Dermis microvascular lymphatic vessel endothelial cell (primary cell): ENCODE measurements around the gene CACNG8. TPM values are rescaled to one million over a fixed set of nuclear protein-coding genes. Genes with fewer than 3 reads are reported as not detected.
"Not testable (repeated sequence)": the region's sequence is repeated elsewhere in the genome, so short reads cannot be mapped to it uniquely, and the experiment has no call there.

Experiments
- DNase-seq, 2 donors: peaks; one replicate each; pipeline versions ENCODE4 v3.0.0 to v3.0.0-alpha.2; 2010; ENCODE audit warnings: low read depth in 2 of 2
- total RNA-seq: library from RNA; depleted of rRNA; stranded (reverse); fragments of >200 nt; gene quantifications from 2 replicates; pipeline ENCODE4 v1.2.1, GENCODE V29; 2014

CACNG8 gene
- 0.13 TPM in 2 replicates for total RNA-seq

DNA sequence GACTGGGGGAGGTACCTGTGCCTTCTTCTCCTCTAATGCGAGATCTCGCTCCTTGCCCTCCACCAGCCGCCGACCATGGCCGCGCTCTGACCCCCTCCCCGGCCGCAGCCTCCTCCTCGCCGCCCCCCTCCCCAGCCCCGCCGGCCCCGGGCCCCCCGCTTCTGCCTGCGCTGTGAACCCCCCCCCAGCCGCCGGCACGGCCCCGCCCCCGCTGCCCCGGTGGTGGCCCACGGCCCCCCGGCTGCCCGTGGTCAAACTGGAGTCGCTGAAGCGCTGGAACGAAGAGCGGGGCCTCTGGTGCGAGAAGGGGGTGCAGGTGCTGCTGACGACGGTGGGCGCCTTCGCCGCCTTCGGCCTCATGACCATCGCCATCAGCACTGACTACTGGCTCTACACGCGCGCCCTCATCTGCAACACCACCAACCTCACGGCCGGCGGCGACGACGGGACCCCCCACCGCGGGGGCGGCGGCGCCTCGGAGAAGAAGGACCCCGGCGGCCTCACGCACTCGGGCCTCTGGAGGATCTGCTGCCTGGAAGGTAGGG, at the start of gene CACNG8:
TSS of gene CACNG8 (plus strand) at position 51 of the 545 bp plus-strand sequence.
- no peak for DNase-seq

- no peak for DNase-seq
Measured at GRCh38 chr19:53915000-53915399, 47.7 kb upstream of the CACNG8 start.

DNA sequence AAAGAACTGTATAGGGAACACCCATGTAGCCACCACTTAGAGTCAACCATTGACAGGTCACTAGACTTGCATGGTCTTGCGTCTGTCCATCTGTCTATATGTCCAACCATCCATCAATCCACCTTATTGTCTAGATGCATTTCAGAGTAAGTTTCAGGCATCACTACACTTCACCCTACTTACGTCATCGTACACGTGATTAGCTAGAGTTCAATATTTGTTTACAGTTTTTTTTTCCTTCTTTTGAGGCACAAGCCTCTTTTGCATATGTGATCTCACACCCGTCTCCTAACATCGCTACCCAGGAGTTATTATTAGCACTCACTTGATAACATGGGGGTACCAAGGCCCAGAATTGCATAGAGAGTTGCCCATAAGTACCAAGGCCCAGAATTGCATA, 46.7 kb upstream of the CACNG8 start:
- DNase-seq, result no peak

DNA sequence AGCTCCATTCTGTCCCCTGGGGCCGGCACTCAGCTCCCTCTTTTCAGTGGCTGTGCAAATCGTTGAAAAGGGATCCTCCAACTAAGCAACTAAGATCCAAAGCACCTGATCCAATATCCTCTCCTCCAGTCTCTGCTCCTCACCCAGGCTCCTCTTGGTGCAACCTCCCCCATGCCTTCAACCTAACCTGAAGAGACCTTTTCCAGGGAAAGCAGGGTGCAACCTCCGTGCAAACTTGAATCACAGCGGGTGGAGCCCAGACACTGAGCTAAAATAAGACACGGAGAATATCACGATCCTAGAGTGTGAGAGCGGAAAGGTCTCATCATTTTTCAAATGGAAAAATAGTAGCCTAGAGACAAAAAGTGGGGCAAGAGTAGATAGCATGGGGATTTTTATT, 45.4 kb upstream of the CACNG8 start:
- no peak for DNase-seq

GRCh38 chr19:53927739-53928138, 35.0 kb upstream of the CACNG8 start:
- peak; percentile 22 to 73 for DNase-seq

DNA sequence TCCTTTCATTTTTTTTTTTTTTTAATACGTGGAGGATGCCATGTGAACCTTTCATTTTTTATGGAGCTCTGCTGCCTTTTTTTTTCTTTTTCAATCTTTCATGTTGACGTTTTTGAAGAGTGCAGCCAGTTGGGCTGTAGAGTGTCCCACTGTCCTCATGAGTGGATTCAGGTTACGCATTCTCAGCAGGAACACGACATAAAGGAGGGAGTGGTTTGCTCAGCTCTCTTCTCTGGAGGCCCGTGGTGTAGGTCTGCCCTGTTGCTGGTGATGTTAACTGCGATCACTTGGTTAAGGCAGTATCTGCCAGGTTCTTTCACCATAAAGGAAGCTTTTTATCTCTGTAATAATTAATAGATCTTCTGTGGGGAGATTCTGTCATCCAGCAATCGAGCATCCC, 26.7 kb upstream of the CACNG8 start:
- DNase-seq, result no peak

DNA sequence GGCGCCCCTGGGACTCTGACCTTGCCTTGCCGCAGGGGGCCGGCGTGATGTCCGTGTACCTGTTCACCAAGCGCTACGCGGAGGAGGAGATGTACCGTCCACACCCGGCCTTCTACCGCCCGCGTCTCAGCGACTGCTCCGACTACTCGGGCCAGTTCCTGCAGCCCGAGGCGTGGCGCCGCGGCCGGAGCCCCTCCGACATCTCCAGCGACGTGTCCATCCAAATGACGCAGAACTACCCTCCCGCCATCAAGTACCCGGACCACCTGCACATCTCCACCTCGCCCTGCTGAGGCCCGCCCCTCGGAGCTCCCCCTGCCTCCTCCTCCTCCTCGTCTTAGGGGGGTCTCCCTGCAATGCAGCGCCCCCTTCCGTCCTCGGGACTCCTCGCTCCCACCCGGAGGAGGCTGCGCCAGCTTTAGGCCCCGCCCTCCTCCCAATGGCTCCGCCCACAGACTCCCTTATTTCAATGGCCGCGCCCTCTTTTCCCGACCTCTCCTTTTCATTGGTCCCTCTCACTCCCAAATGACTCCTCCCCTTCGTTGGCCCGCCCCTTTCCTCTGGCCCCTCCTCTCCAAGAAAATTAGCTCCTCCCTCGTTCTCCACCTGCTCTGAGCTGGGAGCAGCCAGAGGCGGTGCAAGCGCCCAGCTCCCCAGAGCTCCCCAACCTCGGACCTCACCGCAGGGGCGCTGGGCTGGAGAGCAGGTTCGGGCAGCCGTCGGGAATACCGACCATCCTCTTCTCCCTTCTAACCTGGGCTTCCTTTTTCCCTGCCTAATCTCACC, 20.5 kb upstream of the CACNG8 start:
- peak in 1 of 2 donors; percentile 22 for DNase-seq

GRCh38 chr19:53944416-53944815, 18.3 kb upstream of the CACNG8 start:
- no peak for DNase-seq

- DNase-seq, result no peak
Measured at GRCh38 chr19:53944933-53945332, 17.8 kb upstream of the CACNG8 start.

DNA sequence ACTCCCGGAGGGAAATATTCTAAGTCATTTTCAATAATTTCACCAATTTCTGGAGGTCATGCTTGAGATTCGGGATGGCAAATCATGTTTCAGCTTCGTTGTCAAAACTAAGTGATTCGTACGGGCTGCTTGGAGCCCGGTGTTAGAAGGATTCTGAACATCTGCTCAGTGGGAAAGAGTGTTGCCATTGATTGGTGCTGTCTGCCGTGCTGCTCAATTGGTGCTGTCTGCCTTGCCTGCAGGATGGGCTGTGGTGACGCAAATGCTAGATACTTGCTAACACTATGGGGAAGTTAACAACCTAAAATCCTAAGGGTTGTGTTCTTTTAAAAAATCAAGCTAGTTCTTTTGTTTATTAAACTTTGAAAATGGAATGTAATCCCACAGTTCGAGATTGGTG, 17.3 kb upstream of the CACNG8 start:
- DNase-seq, result no peak

DNA sequence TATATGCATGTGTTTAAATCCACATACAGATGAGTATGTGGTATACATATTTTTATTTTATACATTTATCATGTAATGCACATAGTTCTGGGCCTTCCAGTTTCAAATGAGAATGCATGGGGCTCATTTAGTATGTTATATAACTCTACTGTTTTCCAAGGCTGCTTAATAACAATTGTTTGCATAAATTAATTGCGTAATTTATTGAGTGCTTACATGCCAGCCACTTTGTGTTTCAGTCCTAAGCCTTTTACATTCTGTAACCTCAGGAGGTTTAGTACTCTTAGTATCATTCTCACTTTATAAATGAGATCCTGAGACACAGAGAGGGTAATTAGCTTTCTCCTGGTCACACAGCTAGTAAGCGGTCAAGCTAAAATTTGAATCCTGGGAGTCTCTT, 16.7 kb upstream of the CACNG8 start:
- no peak for DNase-seq

GRCh38 chr19:53947624-53948023, 15.1 kb upstream of the CACNG8 start:
- DNase-seq, result peak in 1 of 2 donors; percentile 19

DNA sequence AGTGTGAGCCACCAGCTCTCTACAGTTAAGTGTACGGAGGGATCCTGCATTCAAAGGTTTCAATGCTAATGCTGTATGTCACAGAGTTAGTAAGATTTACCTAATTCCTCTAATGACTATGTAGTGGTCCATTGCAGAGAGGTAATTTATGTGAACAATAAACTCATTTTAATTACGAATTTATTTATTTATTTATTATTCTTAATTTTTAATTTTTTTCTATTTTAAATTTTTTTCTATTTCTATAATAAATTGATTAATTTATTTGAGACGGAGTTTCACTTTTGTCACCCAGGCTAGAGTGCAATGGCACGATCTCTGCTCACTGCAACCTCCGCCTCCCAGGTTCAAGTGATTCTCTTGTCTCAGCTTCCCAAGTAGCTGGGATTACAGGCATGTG, 14.1 kb upstream of the CACNG8 start:
- not testable (repeated sequence) for DNase-seq

DNA sequence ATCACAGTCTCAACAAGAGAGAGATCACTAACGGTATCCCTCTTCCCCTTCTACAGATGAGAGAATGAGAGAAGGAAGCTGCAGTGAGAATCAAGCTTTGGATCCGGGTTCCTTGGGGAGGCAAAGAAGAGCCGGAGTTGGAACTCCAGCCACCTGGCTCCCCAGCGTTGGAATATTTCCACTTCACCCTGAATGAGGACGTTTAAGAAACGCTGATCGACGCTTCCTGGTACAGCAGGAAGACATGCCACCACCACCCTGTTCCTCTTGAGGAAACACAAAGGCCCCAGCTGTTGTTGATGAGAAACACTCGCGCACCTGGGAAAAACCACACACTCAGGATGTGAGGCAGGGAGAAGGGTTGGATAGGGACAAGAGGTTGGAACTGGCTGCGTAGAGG, 11.3 kb upstream of the CACNG8 start:
- DNase-seq, result no peak

DNA sequence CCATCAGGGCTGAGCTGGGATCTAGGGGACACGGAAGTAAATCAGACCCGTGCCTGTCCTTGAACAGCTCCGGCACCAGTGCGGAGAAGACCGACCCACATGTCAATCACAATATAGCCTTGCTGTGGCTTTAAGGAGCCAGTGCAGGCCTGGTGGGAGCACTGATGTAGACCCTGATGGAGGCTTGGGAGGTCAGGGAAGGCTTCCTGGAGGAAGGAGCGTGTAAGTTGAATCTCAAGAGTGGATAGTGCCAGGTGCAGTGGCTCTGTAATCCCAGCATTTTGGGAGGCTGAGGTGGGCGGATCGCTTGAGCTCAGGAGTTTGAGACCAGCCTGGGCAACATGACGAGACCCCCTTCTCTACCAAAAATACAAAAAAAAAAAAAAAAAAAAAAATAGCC, 10.8 kb upstream of the CACNG8 start:
- DNase-seq, result no peak

DNA sequence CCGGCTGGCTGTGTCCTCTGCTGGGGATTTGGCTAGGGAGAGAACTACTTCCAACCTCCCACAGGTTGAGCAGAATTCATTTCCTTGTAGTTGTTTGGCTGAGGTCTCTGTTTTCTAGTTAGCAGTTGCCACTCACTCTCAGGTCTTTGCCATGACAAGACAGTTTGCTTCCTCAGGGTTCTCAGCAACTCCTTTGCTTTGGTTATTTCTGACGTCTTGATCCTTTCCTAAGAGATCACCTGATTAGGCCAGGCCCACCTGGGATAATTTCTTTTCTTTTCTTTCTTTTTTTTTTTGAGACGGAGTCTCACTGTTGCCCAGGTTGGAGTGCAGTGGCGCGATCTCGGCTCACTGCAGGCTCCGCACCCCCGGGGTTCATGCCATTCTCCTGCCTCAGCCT, 9.4 kb upstream of the CACNG8 start:
- DNase-seq, result no peak

DNA sequence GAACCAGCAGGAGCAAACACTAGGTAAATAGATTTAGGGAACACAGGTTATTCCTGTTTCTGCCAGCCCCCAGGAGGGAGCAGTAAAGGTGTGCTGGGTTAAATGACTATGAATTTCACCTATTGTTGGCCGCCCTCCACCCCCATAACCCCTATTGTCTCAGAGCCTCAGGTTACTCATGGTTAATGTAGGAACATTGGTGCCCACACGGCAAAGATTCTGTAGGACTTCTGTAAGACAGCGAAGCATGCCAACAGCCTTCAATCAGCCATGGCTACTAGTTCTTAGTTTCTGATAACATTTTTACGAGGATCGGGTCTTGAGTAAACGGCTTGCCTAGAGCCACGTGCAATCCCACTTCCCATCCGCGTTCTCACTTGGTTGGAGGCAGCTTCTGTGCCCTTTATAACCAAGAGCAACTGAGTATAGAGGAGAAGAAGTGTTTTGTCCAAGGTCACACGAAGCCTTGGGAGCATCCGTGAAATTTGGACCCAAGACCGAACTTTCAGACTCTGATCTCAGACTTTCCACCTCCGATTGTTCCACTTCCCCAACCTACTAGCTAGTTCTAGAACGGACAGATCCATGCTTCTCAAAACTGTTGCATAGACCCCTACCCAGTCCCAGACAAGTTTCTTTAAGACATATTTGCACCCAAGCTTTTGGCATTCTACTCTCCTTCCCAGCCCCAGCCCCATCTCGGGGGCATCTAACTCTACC, 5.1 kb upstream of the CACNG8 start:
- DNase-seq, result no peak

- DNase-seq, result no peak
Measured at GRCh38 chr19:53958168-53958571, 4.6 kb upstream of the CACNG8 start.

GRCh38 chr19:53958823-53959757, 3.6 kb upstream of the CACNG8 start:
- no peak for DNase-seq

DNA sequence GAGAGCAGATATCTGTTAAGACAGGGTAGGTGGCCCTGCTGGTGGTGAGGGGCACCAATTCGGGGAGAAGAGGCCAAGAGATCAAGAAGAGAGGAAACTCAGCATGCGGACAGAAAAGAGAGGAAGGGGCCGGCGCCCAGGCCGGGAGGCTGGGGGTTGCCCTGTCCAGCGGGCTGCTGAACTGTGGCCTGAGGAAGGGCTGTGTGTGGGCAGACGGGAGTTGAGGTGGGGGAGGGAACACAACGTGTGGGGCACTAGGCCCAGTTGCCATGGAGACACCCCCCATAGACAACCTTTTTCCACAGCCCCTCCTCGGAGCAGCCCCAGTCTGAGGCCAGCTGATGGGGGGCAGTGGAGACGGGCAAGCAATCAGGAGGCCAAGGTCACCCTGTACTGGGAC, 2.5 kb upstream of the CACNG8 start:
- no peak for DNase-seq

DNA sequence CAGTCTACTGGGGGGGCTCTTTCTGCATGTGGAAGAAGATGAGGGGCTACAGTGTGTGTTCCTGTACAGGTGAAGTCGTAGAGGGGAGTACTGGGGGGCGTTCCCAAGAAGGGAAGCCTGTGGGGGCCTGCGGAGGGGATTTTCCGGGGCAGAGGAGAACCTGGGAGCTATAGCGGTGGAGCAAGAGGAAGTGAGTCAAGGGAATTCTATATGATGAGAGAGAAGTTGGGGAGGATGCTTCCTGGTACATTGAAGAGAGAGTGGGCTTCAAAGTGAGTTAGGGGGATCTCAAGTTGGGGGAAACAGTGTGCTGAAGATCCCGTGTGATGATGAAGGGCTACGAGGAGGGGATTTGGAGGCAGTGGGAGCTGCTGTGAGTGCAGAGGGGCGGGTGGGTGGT, 1.9 kb upstream of the CACNG8 start:
- no peak for DNase-seq
